Measurements from ENCODE around the gene MUC5AC.
"Not testable (repeated sequence)": the region's sequence is repeated elsewhere in the genome, so short reads cannot be mapped to it uniquely, and the experiment has no call there.

MUC5AC gene

DNA sequence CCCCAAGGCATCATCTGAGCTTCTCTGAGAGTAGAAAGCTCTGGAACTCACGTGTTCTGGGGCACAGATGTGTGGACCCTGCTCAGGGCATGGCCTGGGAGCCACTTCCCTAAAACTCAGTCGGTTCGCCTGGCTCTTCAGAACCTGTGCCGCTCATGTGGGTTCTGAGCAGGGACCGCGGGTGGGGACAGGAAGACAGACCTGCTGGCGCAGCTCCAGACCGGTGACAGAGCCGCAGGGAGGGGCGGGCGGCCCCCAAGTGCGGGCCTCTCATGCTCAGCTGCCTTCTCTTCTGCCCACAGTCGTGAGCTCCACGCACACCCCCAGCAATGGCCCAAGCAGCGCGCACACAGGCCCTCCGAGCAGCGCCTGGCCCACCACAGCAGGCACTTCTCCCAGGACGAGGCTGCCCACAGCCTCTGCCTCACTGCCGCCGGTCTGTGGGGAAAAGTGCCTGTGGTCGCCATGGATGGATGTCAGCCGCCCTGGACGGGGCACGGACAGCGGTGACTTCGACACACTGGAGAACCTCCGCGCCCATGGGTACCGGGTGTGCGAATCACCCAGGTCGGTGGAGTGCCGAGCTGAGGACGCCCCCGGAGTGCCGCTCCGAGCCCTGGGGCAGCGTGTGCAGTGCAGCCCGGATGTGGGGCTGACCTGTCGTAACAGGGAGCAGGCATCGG is 24.2 kb downstream of the MUC5AC start:
- H3K36me3 ChIP-seq (replicated peaks): no peaks in the 10 kb centered on the region
- H3K27ac ChIP-seq: no peak overlapping the region
- DNase-seq: no peak
- no peak overlapping the region for H3K4me3 ChIP-seq (ENCODE audit: low read depth, low read length)
- in situ Hi-C loops (cut with HindIII; ENCODE audit: low pct_ligation_motif_present, low sequenced_read_pairs): no loop called here
- TF ChIP-seq CTCF (IDR thresholded peaks at IDR 0.05; ENCODE audit: low read depth, low read length, missing control alignments): no peak
- no peaks in the 10 kb centered on the region for H3K27me3 ChIP-seq (replicated peaks)

- DNase-seq; H3K36me3 ChIP-seq (replicated peaks); in situ Hi-C loops (cut with HindIII; ENCODE audit: low pct_ligation_motif_present, low sequenced_read_pairs): not testable (repeated sequence)
These were observed 26.4 kb downstream of the MUC5AC start for GRCh38 chr11:1184139-1184538.

GRCh38 chr11:1188451-1189130 is 30.8 kb downstream of the MUC5AC start:
- in situ Hi-C loops (cut with HindIII; ENCODE audit: low pct_ligation_motif_present, low sequenced_read_pairs); H3K27me3 ChIP-seq (replicated peaks); H3K4me3 ChIP-seq (ENCODE audit: low read depth, low read length); DNase-seq; H3K27ac ChIP-seq; H3K36me3 ChIP-seq (replicated peaks): not testable (repeated sequence)

More at GRCh38 chr11:1184139-1184538, 26.4 kb downstream of the MUC5AC start:
- H3K27me3 ChIP-seq (replicated peaks); H3K4me3 ChIP-seq (ENCODE audit: low read depth, low read length); H3K27ac ChIP-seq: not testable (repeated sequence)

DNA sequence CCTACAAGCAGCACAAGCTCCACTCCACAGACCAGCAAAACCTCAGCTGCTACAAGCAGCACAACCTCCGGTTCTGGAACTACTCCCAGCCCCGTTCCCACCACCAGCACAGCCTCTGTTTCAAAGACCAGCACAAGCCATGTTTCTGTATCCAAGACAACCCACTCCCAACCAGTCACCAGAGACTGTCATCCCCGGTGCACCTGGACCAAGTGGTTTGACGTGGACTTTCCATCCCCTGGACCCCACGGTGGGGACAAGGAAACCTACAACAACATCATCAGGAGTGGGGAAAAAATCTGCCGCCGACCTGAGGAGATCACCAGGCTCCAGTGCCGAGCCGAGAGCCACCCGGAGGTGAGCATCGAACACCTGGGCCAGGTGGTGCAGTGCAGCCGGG is 32.1 kb downstream of the MUC5AC start:
- H3K27ac ChIP-seq; H3K4me3 ChIP-seq (ENCODE audit: low read depth, low read length); H3K36me3 ChIP-seq (replicated peaks); DNase-seq; in situ Hi-C loops (cut with HindIII; ENCODE audit: low pct_ligation_motif_present, low sequenced_read_pairs); H3K27me3 ChIP-seq (replicated peaks): not testable (repeated sequence)

- in situ Hi-C loops (cut with HindIII; ENCODE audit: low pct_ligation_motif_present, low sequenced_read_pairs); H3K27ac ChIP-seq; H3K4me3 ChIP-seq (ENCODE audit: low read depth, low read length); DNase-seq; H3K27me3 ChIP-seq (replicated peaks); H3K36me3 ChIP-seq (replicated peaks): not testable (repeated sequence)
These were observed 34.2 kb downstream of the MUC5AC start for GRCh38 chr11:1191786-1192470.

DNA sequence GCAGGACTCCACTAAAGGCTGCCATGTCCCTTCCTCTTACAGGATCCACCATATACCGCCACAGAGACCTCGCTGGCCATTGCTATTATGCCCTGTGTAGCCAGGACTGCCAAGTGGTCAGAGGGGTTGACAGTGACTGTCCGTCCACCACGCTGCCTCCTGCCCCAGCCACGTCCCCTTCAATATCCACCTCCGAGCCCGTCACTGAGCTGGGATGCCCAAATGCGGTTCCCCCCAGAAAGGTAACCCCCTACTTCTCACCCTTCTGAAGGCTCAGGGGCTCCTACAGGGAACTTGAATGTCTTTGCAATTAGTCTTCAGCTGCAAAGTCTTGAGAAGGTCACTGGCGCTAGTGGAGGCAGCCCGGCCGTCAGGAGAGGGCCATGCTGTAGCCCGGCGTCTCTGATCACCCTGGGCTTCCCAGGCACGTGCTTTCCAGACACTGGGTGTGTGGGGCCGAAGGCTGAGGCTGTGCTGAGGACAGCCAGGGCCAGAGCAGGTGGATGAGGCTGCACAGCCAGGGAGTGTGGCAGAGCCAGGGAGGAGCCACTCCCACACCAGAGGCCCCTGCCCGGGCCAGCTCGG is 35.1 kb downstream of the MUC5AC start:
- Histone ChIP-seq H3K4me3 (ENCODE audit: low read depth, low read length) (no peak overlapping the region), H3K36me3 (replicated peaks) (no peaks in the 10 kb centered on the region), H3K27ac (no peak overlapping the region), H3K27me3 (replicated peaks) (no peaks in the 10 kb centered on the region)
- no peak for TF ChIP-seq CTCF (IDR thresholded peaks at IDR 0.05; ENCODE audit: low read depth, low read length, missing control alignments)
- in situ Hi-C loops (cut with HindIII; ENCODE audit: low pct_ligation_motif_present, low sequenced_read_pairs): no loop called here
- no peak for DNase-seq

- in situ Hi-C loops (cut with HindIII; ENCODE audit: low pct_ligation_motif_present, low sequenced_read_pairs): no loop called here
- no peak overlapping the region for H3K27ac ChIP-seq
- TF ChIP-seq CTCF (IDR thresholded peaks at IDR 0.05; ENCODE audit: low read depth, low read length, missing control alignments): no peak
These were observed 35.8 kb downstream of the MUC5AC start for GRCh38 chr11:1193326-1194230.

More at GRCh38 chr11:1193326-1194230, 35.8 kb downstream of the MUC5AC start:
- H3K36me3 ChIP-seq (replicated peaks): no peaks in the 10 kb centered on the region
- no peaks in the 10 kb centered on the region for H3K27me3 ChIP-seq (replicated peaks)
- DNase-seq: no peak
- no peak overlapping the region for H3K4me3 ChIP-seq (ENCODE audit: low read depth, low read length)

Measured in brain microvascular endothelial cell (primary cell).